Measurements from ENCODE around the gene TRA2B.

The TRA2B gene

GRCh38 chr3:185950728-185951127 is 12.9 kb upstream of the TRA2B start:
- DNase-seq (ENCODE audit: low read depth), result no peak

DNA sequence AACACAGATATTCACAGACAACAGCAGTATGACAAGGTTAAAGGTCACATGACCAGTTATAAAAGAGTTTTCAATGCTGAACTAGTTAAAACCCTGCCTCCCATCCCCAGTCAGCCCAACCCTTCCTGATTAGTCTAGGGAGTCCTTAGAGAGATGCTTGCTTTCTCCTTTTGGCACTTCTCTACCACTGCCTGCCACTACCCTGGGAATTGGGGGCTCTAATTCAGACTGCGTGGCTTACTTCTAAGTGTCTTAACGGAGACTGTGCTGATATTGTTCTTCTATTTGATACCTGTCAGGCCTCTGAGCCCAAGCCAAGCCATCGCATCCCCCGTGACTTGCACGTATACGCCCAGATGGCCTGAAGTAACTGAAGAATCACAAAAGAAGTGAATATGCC is 11.7 kb upstream of the TRA2B start:
- no peak for DNase-seq (ENCODE audit: low read depth)

GRCh38 chr3:185948292-185948691 is 10.5 kb upstream of the TRA2B start:
- no peak for DNase-seq (ENCODE audit: low read depth)

GRCh38 chr3:185943760-185944106 is 5.9 kb upstream of the TRA2B start:
- DNase-seq (ENCODE audit: low read depth), result no peak

DNA sequence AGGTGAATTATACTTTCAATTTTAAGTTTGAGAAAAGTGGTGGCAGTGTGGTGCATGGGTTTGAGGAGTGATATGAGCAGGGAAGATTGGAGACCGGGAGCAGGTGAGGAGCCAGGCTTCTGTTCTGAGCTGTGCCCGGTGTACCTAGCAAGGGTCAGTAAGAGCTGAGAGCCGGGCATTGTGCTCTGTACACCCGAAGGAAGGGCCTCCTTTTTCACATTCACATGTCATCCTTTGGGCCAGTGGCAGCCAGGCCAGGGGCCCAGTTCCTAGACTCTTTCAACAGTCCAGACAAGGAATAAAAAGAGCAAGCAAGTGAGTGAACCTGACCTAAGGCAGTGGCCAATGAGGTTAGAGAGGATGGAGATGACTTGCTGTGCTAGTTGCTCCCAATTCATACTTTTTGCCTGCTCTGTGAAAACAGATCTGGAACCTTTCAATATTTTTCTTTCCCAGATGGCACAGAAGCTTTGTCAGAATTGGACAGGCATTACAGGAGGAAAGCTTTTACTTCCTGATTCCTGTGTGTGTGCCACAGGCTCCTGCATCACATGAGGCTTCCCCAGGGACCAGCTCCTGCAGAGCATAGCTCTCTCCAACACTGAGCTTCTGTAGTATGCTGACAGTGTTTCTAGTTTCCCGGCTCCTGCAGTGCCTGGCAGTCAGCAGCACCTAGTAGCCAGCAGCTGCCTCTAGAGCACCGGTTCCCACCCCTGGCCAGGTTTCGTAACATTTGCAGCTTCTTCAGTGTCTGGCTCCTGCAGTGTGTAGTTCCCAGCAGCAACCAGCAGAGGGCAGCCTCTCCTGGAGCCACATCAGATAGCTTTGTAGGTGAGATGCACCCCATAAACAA is 5.3 kb upstream of the TRA2B start:
- DNase-seq (ENCODE audit: low read depth), result no peak

GRCh38 chr3:185942396-185942795 is 4.6 kb upstream of the TRA2B start:
- no peak for DNase-seq (ENCODE audit: low read depth)

DNA sequence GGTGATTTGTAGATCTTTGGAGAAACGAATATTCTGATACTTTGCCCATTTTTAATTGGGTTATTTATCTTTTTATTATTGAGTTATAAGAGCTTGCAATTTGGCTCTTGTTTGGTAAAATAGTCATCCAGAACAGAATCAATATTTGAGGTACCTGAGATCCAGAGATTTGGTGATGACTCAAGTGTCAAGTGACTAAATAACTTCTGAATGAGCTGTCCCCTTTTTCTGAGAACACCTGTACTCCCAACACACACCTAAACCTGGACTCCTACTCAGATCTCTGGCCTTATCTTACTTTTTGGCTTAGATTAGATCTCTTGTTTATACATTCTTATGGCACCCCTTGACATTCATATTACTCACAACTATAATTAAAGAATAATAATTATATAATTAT is 3.1 kb upstream of the TRA2B start:
- no peak for DNase-seq (ENCODE audit: low read depth)

- DNase-seq (ENCODE audit: low read depth), result no peak
Observed at GRCh38 chr3:185939721-185940120, 1.9 kb upstream of the TRA2B start.

DNA sequence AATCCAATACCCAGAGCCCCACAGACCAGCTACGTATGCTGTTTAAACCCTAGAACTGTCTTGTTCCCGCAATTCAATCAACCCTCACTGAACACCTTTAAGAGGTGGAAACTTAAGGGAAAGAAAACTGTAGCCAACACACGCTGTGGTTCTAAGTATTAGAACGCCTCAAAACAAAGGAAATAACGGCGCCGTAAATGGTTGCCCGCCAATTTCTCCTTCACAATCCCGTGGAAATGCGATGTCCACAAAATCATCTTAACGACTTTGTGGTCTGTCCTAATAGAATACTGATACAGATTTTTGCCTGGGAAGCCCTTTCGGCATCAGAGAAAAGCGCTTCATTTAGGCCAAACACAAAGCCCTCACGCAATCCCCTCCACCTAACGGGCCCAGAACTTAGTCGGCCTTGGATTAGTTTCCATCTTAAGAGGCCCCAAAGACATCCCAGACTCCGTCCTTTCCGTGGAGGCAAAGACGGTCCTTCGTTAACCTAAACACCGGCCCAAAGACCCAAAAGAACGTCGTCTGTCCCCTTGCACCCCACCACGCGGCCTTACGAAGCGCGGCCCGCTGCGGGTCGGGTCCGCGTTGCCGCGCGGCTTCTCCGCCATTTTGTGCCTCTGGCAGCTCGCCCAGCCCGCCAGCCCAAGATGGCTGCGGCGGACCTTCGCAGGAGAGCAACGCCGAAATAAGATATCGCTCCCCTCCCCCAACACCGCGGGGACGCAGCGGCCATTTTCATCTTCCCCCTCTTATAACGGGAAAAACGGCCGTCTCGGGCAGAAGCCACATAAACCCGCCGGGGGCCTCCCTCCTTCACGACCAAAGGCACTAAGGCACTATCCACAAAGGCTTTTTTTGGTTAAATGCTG is 763 bp downstream of the TRA2B start:
- DNase-seq (ENCODE audit: low read depth), result no peak

GRCh38 chr3:185936273-185936629 is 1.6 kb downstream of the TRA2B start:
- DNase-seq (ENCODE audit: low read depth), result no peak

DNA sequence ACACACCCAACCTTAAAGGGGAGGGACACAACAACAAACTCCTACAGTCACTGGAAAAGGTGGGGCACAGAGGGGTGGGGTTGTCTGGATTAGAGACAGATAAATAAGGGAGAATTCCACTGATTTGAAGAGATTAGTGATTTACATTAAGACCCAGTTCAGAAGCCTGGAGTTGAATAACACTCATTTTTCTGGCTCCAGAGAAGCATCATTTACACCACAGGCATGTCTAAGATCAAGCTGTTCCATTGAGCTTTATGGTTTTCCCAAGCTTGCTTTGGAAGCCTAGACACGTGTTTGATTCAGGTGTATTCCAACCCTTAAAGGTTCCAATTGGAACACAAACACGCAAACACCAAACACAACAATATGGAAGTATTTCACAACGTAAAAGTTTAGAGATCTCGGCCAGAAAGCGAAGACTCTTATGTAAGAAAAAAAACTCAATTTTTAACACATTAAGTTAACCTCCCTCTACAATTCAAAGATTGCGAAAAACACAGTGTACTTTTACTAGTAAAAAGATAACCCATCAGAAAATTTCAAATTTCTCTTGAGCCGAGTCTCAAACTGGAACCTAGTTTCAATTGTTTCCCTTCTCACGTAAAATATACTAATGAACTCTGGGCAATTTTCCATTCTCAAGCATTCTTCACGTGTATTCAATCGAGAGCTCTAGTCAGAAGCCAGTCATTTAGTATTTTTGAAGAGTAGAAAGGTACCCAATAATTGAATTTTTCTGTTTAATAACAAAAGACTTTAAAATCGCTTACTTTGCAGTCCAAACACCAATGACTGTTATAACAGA is 2.1 kb downstream of the TRA2B start:
- no peak for DNase-seq (ENCODE audit: low read depth)

DNA sequence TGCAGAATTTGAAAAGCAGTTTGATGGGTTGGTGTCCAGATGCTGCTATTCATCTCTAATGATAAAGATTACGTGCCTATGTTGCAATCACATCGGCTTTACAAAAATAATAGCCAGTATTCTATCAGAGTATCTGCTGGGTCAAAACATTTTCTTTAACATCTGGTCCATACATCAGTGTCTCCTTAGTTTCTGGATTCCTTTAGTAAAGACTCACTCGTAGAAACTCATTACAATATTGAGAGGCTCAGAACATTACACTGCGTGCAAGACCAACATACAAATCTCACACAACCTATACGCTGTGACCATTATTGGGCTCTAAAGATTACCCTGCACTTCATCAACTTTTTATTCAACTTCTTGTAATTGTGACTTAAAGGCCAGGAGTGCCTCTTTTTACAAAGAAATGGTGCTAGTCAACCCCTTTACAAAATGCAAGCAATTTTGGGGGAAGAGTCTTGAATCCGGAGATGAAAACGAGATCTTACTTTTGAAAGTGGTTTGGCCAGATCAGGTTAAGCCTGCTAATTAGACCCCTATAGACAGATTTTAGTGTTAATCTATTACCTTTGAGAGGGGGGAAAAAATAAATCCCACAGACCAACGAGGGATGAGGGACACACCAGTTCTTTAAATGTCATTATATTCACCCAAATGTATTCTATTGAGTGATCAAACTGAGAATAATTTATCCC is 2.9 kb downstream of the TRA2B start:
- no peak for DNase-seq (ENCODE audit: low read depth)

DNA sequence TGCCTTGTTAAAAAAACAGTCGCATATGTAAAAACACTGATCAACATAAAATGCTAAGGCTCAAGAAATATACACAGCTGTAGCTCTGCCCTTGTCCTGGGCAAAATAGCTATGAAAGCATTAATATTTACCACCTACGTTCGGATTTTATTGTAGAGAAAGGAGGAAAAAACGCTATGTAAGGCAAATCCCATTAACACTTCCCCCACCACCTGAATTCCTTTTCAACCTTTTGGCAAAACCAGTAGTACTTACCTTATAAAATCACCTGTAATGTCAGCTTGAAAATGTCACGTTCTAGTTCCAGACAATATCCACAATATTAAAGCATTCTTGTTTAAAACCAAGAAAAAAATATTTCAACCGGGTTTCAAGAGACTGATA is 3.6 kb downstream of the TRA2B start:
- DNase-seq (ENCODE audit: low read depth), result no peak

DNA sequence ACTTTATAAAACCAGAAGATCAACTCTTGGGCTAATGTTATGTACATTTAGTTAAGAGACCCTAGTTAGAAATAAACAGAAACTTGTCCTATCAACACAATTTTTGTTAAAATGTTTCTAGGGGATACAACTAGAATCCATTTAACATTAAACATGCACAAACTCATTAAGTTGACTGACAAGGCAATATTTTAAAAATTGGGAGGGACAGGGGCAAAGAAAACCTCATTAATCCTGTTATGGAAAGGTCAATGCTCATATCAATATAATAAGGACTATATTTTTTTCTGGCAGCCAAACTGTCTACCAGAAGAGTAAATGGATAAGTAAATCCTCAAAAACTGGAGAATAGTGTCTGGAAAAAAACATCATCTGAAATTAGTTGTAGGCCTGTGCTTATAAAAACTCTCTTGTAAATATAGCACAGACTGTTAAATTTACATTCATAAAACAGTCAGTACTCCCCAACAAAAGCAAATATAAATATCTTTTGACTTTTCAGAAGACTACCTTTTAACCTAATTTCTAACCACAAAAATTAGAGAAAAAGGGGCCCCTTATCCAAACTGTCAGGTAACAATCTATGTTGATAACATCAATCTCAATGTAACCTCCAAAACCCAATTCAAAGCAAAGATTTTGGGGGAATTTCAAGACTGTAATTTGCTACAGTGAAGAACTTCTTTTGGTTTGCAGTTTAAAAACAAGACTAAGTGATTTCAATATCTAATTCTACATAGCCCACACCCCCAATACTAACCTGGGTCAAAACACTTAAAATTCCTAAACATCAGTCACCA is 4.2 kb downstream of the TRA2B start:
- no peak for DNase-seq (ENCODE audit: low read depth)

DNA sequence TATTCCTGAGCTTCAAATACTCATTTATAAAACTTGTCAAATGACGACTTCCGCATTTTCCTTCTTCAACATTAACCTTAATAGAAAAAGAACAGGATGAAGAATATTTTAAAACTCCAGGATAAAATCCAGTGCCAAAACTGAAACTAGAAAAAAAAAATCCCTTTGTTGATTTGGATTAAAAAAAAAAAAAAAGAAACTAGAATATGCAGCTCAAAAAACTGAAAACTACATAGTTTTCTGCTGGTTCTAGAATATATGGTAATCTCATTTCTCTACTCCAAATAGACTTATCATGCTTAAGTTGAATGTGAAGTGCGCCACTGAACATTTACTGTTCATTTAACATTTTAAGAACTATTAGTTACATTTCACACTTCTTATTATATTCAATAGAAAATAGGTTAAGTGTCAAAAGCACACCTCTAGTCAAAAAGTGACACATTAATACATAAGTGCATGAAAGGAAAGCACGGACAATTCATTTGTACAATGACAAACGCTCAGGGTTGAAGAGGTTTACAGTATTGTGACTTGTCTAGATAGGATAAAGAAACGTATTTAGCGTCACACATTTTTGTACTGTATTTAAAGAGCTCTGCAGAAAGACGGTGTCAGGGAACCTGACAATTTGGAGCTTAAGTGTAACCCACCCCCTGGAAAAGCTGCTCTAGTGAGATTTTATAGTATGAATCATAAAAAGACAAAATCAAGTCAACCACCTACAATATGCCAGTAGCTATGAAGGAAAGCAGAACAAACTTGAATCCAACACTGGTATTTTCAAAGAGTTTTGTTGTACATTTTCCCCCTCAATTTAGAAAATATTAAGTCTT is 5.8 kb downstream of the TRA2B start:
- no peak for DNase-seq (ENCODE audit: low read depth)

- DNase-seq (ENCODE audit: low read depth), result no peak
Observed at GRCh38 chr3:185930393-185931107, 7.3 kb downstream of the TRA2B start.

DNA sequence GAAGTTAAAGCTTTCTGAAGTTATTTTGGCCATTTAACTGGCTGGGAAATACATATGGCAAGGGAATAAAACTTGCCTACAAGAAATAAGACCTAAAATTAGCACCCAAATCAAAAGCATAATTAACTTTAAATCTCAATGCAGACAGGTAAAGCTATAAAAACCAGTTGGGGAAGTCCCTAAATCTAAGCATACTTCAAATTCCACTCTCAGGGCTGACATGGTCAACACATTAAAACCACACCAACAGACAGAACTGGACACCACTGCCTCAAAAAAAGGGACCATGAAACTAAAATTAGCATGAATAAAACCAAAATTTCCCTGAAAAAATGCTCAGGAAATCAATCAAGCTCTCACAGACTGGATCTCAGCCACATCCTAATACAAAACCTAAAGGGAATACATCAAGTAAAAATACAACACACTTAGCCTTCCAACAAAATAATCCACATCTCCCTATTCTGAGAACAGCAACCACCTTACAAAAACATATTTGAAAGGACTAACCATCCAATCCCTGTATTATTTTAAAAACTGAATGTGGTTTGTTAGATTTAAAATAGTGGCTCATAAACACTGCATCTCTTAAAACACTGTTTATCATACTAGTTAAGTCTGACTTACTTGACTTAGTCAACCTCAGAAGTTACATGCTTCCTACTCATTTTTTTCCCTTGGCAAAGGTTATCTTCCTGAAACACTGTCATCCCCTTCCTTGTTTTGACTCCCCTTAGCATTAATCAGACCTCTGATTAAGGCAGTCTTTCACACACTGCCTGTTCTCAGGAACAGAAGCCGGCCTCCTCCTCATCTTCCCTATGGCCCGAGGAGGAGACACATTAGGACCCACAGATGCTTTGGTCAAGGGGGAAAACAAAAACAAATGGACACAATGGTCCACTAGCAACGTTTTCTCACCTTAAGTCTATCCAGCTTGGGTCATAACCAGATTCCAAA is 8.3 kb downstream of the TRA2B start:
- no peak for DNase-seq (ENCODE audit: low read depth)

- DNase-seq (ENCODE audit: low read depth), result no peak
Observed at GRCh38 chr3:185928496-185928895, 9.3 kb downstream of the TRA2B start.
